ENCODE measurements around the gene BDNF.
"Not testable (repeated sequence)": the region's sequence is repeated elsewhere in the genome, so short reads cannot be mapped to it uniquely, and the experiment has no call there.

The BDNF gene

DNA sequence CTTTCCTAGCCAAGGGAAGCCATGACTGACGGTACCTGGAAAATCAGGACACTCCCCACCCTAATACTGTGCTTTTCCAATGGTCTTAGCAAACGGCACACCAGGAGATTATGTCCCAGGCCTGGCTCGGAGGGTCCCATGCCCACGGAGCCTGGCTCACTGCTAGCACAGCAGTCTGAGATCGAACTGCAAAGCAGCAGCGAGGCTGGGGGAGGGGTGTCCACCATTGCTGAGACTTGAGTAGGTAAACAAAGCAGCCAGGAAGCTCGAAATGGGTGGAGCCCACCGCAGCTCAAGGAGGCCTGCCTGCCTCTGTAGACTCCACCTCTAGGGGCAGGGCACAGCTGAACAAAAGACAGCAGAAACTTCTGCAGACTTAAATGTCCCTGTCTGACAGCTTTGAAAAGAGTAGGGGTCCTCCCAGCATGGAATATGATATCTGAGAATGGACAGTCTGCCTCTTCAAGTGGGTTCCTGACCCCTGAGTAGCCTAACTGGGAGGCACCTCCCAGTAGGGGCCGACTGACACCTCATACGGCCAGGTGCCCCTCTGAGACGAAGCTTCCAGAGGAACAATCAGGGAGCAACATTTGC lies 34.6 kb downstream of the BDNF start:
- not testable (repeated sequence) for DNase-seq (ENCODE audit: low spot score)

GRCh38 chr11:27663326-27663725 lies 36.9 kb downstream of the BDNF start:
- DNase-seq (ENCODE audit: low spot score), result no peak

DNA sequence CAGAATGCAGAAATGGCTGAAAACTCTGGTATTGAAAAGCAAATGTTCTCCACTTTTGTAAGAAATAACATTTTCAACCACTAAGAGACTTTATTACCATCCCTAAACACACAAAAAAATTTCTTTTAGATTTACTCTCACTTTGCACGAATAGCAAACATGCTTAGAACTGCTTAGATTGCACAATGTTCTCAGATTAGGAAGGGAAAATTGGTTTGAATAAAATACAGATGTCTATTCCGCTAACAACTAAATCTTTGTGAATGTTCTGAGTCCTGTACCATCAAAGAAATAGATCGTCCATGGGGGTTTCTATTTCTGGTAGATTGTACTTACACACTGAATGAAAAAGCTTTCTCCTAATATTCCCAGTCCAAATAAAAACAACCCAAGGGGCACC lies 40.1 kb downstream of the BDNF start:
- DNase-seq (ENCODE audit: low spot score), result no peak

- DNase-seq (ENCODE audit: low spot score), result no peak
Observed at GRCh38 chr11:27658535-27659236, 41.6 kb downstream of the BDNF start.

GRCh38 chr11:27656806-27657483 lies 43.3 kb downstream of the BDNF start:
- DNase-seq (ENCODE audit: low spot score), result no peak

DNA sequence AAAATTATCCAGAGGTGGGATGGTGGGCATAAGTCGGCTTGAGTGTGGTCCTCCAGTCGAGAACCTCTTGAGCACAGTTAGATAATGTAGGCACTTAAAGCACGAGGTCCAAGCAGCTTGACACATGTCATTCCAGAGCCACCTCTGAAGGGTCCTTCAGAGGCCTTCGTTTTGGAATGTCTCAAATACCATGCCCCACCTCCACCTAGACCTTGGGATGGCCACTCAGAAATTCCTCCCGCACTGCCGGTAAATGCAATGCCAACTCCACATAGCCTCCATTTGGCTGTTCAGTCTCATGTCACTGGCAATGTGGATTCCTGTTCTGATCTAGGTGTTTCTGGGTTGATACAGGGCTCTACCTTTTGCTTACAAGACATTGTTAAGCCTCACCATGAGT lies 43.9 kb downstream of the BDNF start:
- DNase-seq (ENCODE audit: low spot score), result no peak

DNA sequence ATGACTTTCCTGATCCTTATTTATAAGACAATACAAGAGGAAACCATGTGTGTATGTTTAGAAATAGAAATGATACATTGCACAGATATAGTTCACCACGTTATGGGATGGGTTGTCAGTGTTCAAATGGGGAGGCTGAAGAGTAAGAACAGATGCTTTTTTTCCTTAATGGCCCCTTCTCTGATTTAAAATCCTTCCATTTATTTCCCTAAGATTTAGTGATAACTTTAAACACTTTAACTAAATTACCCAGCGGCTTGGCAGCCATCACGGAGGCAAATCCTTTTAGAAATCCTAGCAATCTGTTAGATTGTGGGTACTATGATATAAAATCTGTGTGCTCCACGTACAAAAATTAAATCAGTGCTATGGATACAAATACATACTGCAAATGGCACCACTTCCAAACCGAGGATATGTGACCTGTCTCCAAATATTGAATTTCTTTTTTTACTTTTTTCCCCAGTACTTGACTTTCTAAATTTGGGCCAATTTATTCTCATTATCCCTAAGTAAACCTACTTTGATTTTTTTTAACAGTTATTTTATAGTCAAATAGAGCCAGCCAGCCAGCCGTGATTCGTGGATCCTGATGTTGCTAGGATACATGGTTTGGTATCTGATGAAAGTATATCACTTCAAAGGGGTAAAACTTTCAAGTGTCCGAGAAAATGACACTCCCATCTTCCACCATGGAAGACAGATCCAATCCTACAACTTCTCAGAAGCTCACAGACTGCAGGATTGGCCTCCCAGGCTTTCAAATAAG lies 46.1 kb downstream of the BDNF start:
- DNase-seq (ENCODE audit: low spot score), result no peak

DNA sequence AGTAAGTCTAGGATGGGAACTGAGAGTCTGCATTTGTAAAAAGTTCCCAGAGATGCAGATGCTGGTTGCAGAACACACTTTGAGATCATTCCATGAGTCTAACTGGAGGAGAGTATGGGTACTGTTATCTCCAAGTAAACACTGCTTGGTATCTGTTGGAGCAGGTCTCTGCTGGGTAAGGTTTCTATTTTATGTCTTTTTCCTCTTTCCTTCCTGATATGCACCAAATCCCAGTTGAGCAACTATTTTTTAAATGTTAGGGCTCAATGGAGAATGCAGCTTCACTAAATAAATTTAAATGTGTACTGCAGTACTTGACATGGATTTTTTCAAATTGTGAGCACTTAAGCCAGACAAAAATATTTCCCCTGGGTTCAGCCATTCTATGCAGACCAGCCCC lies 48.5 kb downstream of the BDNF start:
- DNase-seq (ENCODE audit: low spot score), result no peak

DNA sequence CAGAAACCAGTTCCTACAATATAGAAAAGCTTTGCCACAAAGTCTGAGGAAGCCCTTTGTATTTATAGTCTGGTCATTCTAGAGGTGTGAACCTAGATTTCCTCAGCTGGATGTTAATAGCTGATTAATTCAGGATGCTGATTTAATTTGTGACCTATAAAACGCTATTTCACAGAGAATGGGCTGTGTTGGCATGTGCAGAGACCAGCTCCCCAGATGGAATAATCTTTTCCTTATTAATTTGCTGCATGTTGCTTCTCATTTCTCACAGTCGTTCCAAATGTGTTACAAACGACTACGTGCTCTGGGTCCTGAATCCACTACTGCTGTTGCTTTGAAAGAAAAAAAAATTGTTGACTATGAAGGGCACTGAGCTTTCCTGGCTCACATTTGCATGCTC lies 49.3 kb downstream of the BDNF start:
- DNase-seq (ENCODE audit: low spot score), result no peak

GRCh38 chr11:27649800-27650199 lies 50.5 kb downstream of the BDNF start:
- DNase-seq (ENCODE audit: low spot score), result no peak

DNA sequence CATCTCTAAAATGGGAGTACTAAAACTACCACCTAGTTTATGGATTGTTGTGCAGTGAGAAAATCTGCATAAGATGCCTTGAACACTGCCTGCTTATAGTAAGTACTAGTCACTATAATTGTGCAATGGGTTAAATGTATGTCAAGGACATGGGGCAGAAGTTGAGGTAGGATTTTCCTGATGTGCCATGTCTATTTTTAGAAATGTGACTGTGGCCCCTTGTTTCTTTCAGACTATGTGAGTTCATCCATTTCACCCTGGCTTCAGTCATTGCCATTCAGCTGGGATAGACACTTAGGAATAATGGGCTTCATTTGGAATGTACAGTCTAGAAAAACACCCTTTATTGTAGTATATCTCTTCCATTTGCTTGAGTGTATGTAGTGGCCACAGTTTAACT lies 51.4 kb downstream of the BDNF start:
- DNase-seq (ENCODE audit: low spot score), result no peak

GRCh38 chr11:27646051-27646818 lies 54.0 kb downstream of the BDNF start:
- DNase-seq (ENCODE audit: low spot score), result no peak

- DNase-seq (ENCODE audit: low spot score), result no peak
Observed at GRCh38 chr11:27642954-27643353, 57.3 kb downstream of the BDNF start.

DNA sequence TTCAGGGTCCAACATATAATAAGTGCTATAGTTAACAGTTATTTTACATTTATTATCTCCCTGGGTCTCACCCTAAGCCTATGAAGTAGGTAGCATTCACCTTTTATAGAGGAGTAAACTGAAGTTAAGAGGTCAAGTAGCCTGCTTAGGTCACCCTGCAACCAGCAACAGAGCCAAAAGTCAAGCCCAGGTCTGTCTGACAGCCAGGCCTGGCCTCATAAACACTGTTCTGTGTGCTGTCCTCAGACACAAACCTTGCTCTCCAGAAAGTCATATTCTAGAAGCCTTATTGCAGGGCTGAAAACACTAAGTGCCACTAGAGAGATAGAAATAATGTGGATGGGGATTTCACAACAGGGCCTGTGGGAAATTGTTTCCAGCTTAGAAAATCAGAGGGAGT lies 59.3 kb downstream of the BDNF start:
- no peak for DNase-seq (ENCODE audit: low spot score)

DNA sequence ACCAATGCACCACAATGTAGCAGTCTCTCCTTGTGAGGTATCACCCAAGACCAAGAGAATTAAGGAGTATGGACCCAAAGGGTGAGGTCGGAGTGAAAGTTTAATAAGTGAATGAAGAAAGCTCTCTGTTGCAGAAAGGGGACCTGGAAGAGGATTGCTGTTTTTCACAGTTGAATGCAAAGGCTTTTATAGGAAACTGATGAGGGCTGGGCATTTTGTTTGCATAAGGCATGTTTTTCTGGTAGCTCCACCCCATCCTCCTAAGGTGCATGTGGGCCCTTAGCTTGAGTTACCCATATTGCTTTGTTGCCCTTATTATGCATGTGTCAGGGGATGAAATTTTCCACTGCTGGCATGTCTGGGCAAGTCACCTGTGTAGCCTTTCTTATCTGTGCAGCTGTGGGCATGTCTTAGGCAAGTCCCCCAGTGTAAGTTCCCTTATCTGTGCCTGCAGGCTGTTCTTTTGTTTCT lies 64.7 kb downstream of the BDNF start:
- DNase-seq (ENCODE audit: low spot score), result no peak

DNA sequence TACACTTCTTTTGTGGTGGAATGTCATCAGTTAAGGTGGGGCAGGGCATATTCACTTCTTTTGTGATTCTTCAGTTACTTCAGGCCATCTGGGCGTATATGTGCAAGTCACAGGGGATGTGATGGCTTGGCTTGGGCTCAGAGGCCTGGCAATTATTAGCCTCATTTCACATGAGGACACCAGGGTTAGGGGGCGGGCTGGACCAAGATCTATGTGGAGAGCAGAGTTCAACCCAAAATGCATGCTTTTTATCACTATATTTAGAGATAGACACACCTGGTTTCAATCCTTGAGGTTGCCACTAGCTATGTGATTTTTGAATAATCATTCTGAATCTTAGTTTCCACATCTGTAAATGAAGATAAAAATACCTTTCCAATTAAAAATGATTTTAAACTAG lies 65.5 kb downstream of the BDNF start:
- DNase-seq (ENCODE audit: low spot score), result not testable (repeated sequence)

DNA sequence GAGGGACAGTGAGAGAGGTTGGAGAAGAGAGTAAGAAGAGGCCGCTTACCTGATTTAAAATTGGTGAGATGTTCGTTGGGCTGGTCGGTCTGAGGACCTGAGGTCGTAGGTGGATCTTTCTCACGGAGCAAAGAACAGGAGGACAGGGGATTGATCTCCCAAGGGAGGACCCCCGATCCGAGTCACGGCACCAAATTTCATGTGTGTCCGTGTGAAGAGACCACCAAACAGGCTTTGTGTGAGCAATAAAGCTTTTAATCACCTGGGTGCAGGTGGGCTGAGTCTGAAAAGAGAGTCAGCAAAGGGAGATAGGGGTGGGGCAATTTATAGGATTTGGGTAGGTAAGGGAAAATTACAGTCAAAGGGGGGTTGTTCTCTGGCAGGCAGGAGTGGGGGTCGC lies 66.0 kb downstream of the BDNF start:
- not testable (repeated sequence) for DNase-seq (ENCODE audit: low spot score)

DNA sequence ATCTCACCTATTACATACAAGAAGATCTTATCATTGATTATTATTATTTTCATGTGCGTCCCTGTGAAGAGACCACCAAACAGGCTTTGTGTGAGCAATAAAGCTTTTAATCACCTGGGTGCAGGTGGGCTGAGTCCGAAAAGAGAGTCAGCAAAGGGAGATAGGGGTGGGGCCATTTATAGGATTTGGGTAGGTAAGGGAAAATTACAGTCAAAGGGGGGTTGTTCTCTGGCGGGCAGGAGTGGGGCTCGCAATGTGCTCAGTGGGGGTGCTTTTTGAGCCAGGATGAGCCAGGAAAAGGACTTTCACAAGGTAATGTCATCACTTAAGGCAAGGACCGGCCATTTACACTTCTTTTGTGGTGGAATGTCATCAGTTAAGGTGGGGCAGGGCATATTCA lies 71.2 kb downstream of the BDNF start:
- DNase-seq (ENCODE audit: low spot score), result not testable (repeated sequence)

- DNase-seq (ENCODE audit: low spot score), result no peak
Observed at GRCh38 chr11:27627979-27628378, 72.3 kb downstream of the BDNF start.

GRCh38 chr11:27626938-27627586 lies 73.2 kb downstream of the BDNF start:
- DNase-seq (ENCODE audit: low spot score), result no peak

DNA sequence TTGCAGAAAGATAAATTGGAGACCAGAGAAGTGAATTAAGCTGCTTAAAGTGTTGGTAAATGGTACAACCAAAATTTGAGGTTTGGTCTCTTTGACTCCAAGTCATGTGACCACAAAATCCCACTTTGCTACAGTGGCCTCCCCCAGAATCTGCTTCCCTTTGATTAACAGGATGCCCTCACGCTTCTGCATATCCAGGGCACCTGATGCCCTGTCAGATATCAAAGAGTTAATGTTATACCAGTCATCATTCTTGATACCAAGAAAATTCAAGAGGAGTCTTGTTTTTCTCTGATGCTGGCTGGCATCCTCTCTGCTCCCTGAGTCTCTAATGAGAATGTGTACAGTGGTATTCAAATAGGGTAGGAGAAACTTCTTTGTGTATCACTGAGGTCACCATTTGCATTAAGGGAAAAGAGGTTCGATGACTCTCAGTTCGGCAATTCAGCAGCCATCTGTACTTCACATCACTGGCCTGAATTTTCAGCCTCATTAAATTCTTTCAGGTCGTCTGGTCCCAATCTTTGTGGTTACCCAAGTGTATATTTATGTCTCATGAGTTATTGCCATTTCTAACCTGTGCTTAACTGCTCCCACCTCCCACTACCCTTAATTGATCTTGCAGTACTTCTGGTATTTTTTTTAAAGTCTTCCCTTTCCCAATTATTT lies 73.9 kb downstream of the BDNF start:
- no peak for DNase-seq (ENCODE audit: low spot score)

All from putamen (tissue), 1 donor.